HepG2 (cell line): ENCODE measurements around the gene LAMA5. TPM values are rescaled to one million over a fixed set of nuclear protein-coding genes. Genes with fewer than 3 reads are reported as not detected.

Source experiments
- CCAR2 ChIP-seq: fragments of 200-400 bp; formaldehyde crosslinking; optimal IDR thresholded peaks from 2 replicates; pipeline ENCODE3; 2018; ENCODE audit warnings: low read depth, mild to moderate bottlenecking, low read length, moderate library complexity
- DMAP1 ChIP-seq: IDR thresholded peaks from 2 replicates; pipeline ENCODE4 v1.6.1; 2016
- HBP1 ChIP-seq: IDR thresholded peaks from 2 replicates; pipeline ENCODE4 v1.6.1; 2016; ENCODE audit warnings: low read depth, control low read depth
- HNF4G ChIP-seq, 2 experiments: sonication (generic) in 1 of 2; formaldehyde crosslinking in 1 of 2; IDR thresholded peaks; 2 replicates each; pipeline versions ENCODE4 v1.4.0 to v1.6.1; 2011 to 2020; ENCODE audit warnings: borderline replicate concordance in 2 of 2, low read depth in 2 of 2, mild to moderate bottlenecking in 2 of 2, low read length in 1 of 2, missing genetic modification reagents in 1 of 2, moderate library complexity in 1 of 2
- HOXA5 ChIP-seq: sonication (generic); formaldehyde crosslinking; IDR thresholded peaks from 2 replicates; pipeline ENCODE4 v1.4.0; 2020; ENCODE audit warnings: missing genetic modification reagents
- NR2F6 ChIP-seq, 2 experiments: IDR thresholded peaks; 2 replicates each; pipeline ENCODE4 v1.6.1; 2016; ENCODE audit warnings: antibody characterized with exemption in 1 of 2, mild to moderate bottlenecking in 1 of 2
- POLR2AphosphoS5 ChIP-seq: IDR thresholded peaks from 2 replicates; pipeline ENCODE4 v1.6.1; 2012; ENCODE audit warnings: low read depth, low read length
- RBM22 ChIP-seq: fragments of 200-400 bp; formaldehyde crosslinking; optimal IDR thresholded peaks from 2 replicates; pipeline ENCODE3; 2017; ENCODE audit warnings: mild to moderate bottlenecking, low read length, moderate library complexity
- RCOR2 ChIP-seq: IDR thresholded peaks from 2 replicates; pipeline ENCODE4 v1.6.1; 2016; ENCODE audit warnings: missing biosample characterization, missing genetic modification reagents
- SRF ChIP-seq: IDR thresholded peaks from 2 replicates; pipeline ENCODE4 v1.6.1; 2011; ENCODE audit warnings: mild to moderate bottlenecking, low read depth, low read length, moderate library complexity
- STAG1 ChIP-seq: sonication (generic); formaldehyde crosslinking; IDR thresholded peaks from 2 replicates; pipeline ENCODE4 v1.4.0; 2020; ENCODE audit warnings: missing genetic modification reagents
- TCF12 ChIP-seq, 2 experiments: fragments of 450-650 bp in 1 of 2; sonication (generic) in 1 of 2; formaldehyde crosslinking in 1 of 2; IDR thresholded peaks; 2 replicates each; pipeline versions ENCODE4 v1.6.1 to v1.8.0; 2017 to 2022; ENCODE audit warnings: antibody characterized with exemption in 1 of 2, mild to moderate bottlenecking in 1 of 2, missing genetic modification reagents in 1 of 2, moderate library complexity in 1 of 2
- TEAD3 ChIP-seq: optimal IDR thresholded peaks from 2 replicates; pipeline ENCODE3; 2016; ENCODE audit warnings: borderline replicate concordance
- ZBTB2 ChIP-seq: sonication (generic); formaldehyde crosslinking; IDR thresholded peaks from 2 replicates; pipeline ENCODE4 v1.8.0; 2022; ENCODE audit warnings: low read depth, missing genetic modification reagents
- ZBTB20 ChIP-seq: sonication (generic); formaldehyde crosslinking; IDR thresholded peaks from 2 replicates; pipeline ENCODE4 v1.8.1; 2023; ENCODE audit warnings: missing genetic modification reagents, low read depth, mild to moderate bottlenecking, borderline replicate concordance
- ZNF143 ChIP-seq: sonication (generic); formaldehyde crosslinking; IDR thresholded peaks from 2 replicates; pipeline ENCODE4 v1.4.0; 2020; ENCODE audit warnings: missing genetic modification reagents
- ZNF629 ChIP-seq: sonication (generic); formaldehyde crosslinking; conservative IDR thresholded peaks from 2 replicates; pipeline ENCODE4 v1.5.0; 2020; ENCODE audit warnings: missing genetic modification reagents
- ZNF772 ChIP-seq: sonication (generic); formaldehyde crosslinking; IDR thresholded peaks from 2 replicates; pipeline ENCODE4 v1.5.0; 2020; ENCODE audit warnings: mild to moderate bottlenecking, missing genetic modification reagents
- ZNF816 ChIP-seq: sonication (generic); formaldehyde crosslinking; IDR thresholded peaks from 2 replicates; pipeline ENCODE4 v1.8.0; 2022; ENCODE audit warnings: missing genetic modification reagents, mild to moderate bottlenecking, borderline replicate concordance
- ZNF878 ChIP-seq: sonication (generic); formaldehyde crosslinking; IDR thresholded peaks from 2 replicates; pipeline ENCODE4 v1.8.1; 2023; ENCODE audit warnings: mild to moderate bottlenecking, missing genetic modification reagents, moderate library complexity
- polyA plus RNA-seq, 8 experiments: library from polyadenylated mRNA; depleted of rRNA in 3 of 8; stranded (reverse) in 7 of 8; unstranded in 1 of 8; fragments of >200 nt; fragmentation: Illumina TruSeq in 4 of 8; extraction: Trizol in 4 of 8; gene quantifications; 2 replicates each; pipeline versions ENCODE4 v1.2.1 to v1.2.3, GENCODE V29; 2011 to 2016; ENCODE audit warnings: low read depth in 4 of 8, missing spikeins in 1 of 8, mixed read lengths in 1 of 8; ENCODE audit not compliant: insufficient read depth in 1 of 8
- total RNA-seq, 5 experiments: library from RNA; depleted of rRNA; stranded (reverse); fragments of >200 nt; fragmentation: Illumina TruSeq; extraction: Trizol; gene quantifications; 2 replicates each; pipeline ENCODE4 v1.2.3, GENCODE V29; 2016; ENCODE audit warnings: low read depth in 1 of 5
- TF ChIP-seq, protein P1 (sequence below): sonication (generic); formaldehyde crosslinking; IDR thresholded peaks from 2 replicates; pipeline ENCODE4 v1.9.0; 2021; ENCODE audit warnings: missing genetic modification reagents, borderline replicate concordance
- TF ChIP-seq, protein P2 (sequence below): sonication (generic); formaldehyde crosslinking; IDR thresholded peaks from 2 replicates; pipeline ENCODE4 v1.5.0; 2020; ENCODE audit warnings: mild to moderate bottlenecking, missing genetic modification reagents

The LAMA5 gene
- total and polyA plus RNA-seq, 2 of the 13 experiments (the other 11 are each of a cell fraction or from before 2014, with no cell fraction given), result 21.0 to 44.7 TPM

- TF ChIP-seq ZBTB20 (CRISPR knock-in tag) (peak; percentile 30; the same call in 1 of the 2 replicates), ZNF816 (CRISPR knock-in tag) (no peak), ZNF878 (peak; percentile 48; the same call in 1 of the 2 replicates), HBP1 (CRISPR knock-in tag) (peak; percentile 77; the same call in 1 of the 2 replicates), ZNF143 (CRISPR knock-in tag) (peak; percentile 12; the same call in 1 of the 2 replicates), POLR2AphosphoS5 (peak; percentile 96), HNF4G (IDR thresholded peaks at IDR 0.05; ENCODE audit: borderline replicate concordance, low read depth, low read length) (peak; percentile 80), HNF4G (CRISPR knock-in tag; IDR thresholded peaks at IDR 0.05; ENCODE audit: borderline replicate concordance, low read depth) (peak; percentile 57), CCAR2 (peak; percentile 43), TEAD3 (CRISPR knock-in tag) (peak; percentile 42), RCOR2 (peak; percentile 54; the same call in 1 of the 2 replicates), SRF (no peak), STAG1 (CRISPR knock-in tag) (no peak), RBM22 (peak; percentile 28), ZBTB2 (peak; percentile 55), DMAP1 (CRISPR knock-in tag) (peak; percentile 16; the same call in 1 of the 2 replicates), HOXA5 (CRISPR knock-in tag) (0 out of 2 replicates have a peak, but pooled peaks have one; percentile 49), TCF12 (IDR thresholded peaks at IDR 0.05) (no peak), TCF12 (CRISPR knock-in tag; IDR thresholded peaks at IDR 0.05) (no peak), ZNF772 (0 out of 2 replicates have a peak, but pooled peaks have one; percentile 44), NR2F6 (IDR thresholded peaks at IDR 0.05) (peak; percentile 28; the same call in 1 of the 2 replicates), NR2F6 (CRISPR knock-in tag; IDR thresholded peaks at IDR 0.05) (no peak), ZNF629 (CRISPR knock-in tag) (no peak)
- TF ChIP-seq, protein P1, sequence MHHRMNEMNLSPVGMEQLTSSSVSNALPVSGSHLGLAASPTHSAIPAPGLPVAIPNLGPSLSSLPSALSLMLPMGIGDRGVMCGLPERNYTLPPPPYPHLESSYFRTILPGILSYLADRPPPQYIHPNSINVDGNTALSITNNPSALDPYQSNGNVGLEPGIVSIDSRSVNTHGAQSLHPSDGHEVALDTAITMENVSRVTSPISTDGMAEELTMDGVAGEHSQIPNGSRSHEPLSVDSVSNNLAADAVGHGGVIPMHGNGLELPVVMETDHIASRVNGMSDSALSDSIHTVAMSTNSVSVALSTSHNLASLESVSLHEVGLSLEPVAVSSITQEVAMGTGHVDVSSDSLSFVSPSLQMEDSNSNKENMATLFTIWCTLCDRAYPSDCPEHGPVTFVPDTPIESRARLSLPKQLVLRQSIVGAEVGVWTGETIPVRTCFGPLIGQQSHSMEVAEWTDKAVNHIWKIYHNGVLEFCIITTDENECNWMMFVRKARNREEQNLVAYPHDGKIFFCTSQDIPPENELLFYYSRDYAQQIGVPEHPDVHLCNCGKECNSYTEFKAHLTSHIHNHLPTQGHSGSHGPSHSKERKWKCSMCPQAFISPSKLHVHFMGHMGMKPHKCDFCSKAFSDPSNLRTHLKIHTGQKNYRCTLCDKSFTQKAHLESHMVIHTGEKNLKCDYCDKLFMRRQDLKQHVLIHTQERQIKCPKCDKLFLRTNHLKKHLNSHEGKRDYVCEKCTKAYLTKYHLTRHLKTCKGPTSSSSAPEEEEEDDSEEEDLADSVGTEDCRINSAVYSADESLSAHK (CRISPR knock-in tag), result no peak
- TF ChIP-seq, protein P2, sequence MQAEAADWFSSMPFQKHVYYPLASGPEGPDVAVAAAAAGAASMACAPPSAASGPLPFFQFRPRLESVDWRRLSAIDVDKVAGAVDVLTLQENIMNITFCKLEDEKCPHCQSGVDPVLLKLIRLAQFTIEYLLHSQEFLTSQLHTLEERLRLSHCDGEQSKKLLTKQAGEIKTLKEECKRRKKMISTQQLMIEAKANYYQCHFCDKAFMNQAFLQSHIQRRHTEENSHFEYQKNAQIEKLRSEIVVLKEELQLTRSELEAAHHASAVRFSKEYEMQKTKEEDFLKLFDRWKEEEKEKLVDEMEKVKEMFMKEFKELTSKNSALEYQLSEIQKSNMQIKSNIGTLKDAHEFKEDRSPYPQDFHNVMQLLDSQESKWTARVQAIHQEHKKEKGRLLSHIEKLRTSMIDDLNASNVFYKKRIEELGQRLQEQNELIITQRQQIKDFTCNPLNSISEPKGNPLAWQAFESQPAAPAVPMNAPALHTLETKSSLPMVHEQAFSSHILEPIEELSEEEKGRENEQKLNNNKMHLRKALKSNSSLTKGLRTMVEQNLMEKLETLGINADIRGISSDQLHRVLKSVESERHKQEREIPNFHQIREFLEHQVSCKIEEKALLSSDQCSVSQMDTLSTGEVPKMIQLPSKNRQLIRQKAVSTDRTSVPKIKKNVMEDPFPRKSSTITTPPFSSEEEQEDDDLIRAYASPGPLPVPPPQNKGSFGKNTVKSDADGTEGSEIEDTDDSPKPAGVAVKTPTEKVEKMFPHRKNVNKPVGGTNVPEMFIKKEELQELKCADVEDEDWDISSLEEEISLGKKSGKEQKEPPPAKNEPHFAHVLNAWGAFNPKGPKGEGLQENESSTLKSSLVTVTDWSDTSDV (CRISPR knock-in tag), result peak; percentile 10; the same call in 1 of the 2 replicates
Measured at GRCh38 chr20:62368392-62368975, 1.4 kb upstream of the LAMA5 start (continued).
